GM19238 (cell line): Measurements from ENCODE around the gene ZFYVE1.
"Not testable (repeated sequence)": the region's sequence is repeated elsewhere in the genome, so short reads cannot be mapped to it uniquely, and the experiment has no call there.

Experiments used
- DNase-seq: peaks from one replicate; pipeline ENCODE4 v3.0.0; 2011; ENCODE audit warnings: low spot score; ENCODE audit not compliant: insufficient read length

Gene ZFYVE1

GRCh38 chr14:73026845-73027542 is at the start of gene ZFYVE1:
Gene ZFYVE1 (minus strand): TSS chr14:73027106. CDS start chr14:73024508, 2,598 bp downstream.
- peak; percentile 93 for DNase-seq

- DNase-seq: no peak
Observed at GRCh38 chr14:73069585-73069984, 42.7 kb upstream of the ZFYVE1 start.

GRCh38 chr14:73058922-73059673 is 32.2 kb upstream of the ZFYVE1 start:
- no peak for DNase-seq

GRCh38 chr14:73058224-73058921 is 31.5 kb upstream of the ZFYVE1 start, which contains the start of gene RBM25:
Gene RBM25 (plus strand): TSS chr14:73058534. CDS start chr14:73071642, 13,108 bp downstream.
- peak; percentile 87 for DNase-seq

GRCh38 chr14:73057944-73058223 is 31.0 kb upstream of the ZFYVE1 start:
- DNase-seq: no peak

GRCh38 chr14:73055251-73055650 is 28.3 kb upstream of the ZFYVE1 start:
- no peak for DNase-seq

- DNase-seq: no peak
Observed at GRCh38 chr14:73049428-73049827, 22.5 kb upstream of the ZFYVE1 start.

GRCh38 chr14:73047808-73048207 is 20.9 kb upstream of the ZFYVE1 start:
- no peak for DNase-seq

- not testable (repeated sequence) for DNase-seq
Observed at GRCh38 chr14:73036706-73037450, 10.0 kb upstream of the ZFYVE1 start.

- no peak for DNase-seq
Observed at GRCh38 chr14:73027984-73028383, 1.1 kb upstream of the ZFYVE1 start.

GRCh38 chr14:73027546-73027945 is 640 bp upstream of the ZFYVE1 start:
- no peak for DNase-seq

GRCh38 chr14:73026243-73026844 is 562 bp downstream of the ZFYVE1 start:
- no peak for DNase-seq

GRCh38 chr14:73025544-73025943 is 1.4 kb downstream of the ZFYVE1 start:
- DNase-seq: no peak

GRCh38 chr14:73022051-73022450 is 4.9 kb downstream of the ZFYVE1 start:
- no peak for DNase-seq

GRCh38 chr14:73016011-73016410 is 10.9 kb downstream of the ZFYVE1 start:
- DNase-seq: not testable (repeated sequence)

GRCh38 chr14:73015552-73015951 is 11.4 kb downstream of the ZFYVE1 start:
- not testable (repeated sequence) for DNase-seq

GRCh38 chr14:73014105-73014504 is 12.8 kb downstream of the ZFYVE1 start:
- DNase-seq: peak; percentile 22

GRCh38 chr14:73011189-73011588 is 15.7 kb downstream of the ZFYVE1 start:
- DNase-seq: not testable (repeated sequence)

- no peak for DNase-seq
Observed at GRCh38 chr14:73008501-73008900, 18.4 kb downstream of the ZFYVE1 start.

GRCh38 chr14:73007835-73008234 is 19.1 kb downstream of the ZFYVE1 start:
- no peak for DNase-seq

GRCh38 chr14:73004641-73005040 is 22.3 kb downstream of the ZFYVE1 start:
- not testable (repeated sequence) for DNase-seq
